B cell (primary cell): ENCODE data around the gene TSPO2.

Experiments
- EZH2 ChIP-seq: IDR thresholded peaks from 2 replicates; pipeline ENCODE4 v1.6.1; 2012; ENCODE audit warnings: borderline replicate concordance, low read depth, mild to moderate bottlenecking, moderate library complexity, low read length; ENCODE audit not compliant: insufficient read depth, poor library complexity, severe bottlenecking
- TF ChIP-seq, protein P1 (sequence below): fragments of 200-600 bp; IDR thresholded peaks from one replicate; pipeline ENCODE4 v1.8.0; 2022; ENCODE audit warnings: antibody characterized with exemption, mild to moderate bottlenecking

DNA sequence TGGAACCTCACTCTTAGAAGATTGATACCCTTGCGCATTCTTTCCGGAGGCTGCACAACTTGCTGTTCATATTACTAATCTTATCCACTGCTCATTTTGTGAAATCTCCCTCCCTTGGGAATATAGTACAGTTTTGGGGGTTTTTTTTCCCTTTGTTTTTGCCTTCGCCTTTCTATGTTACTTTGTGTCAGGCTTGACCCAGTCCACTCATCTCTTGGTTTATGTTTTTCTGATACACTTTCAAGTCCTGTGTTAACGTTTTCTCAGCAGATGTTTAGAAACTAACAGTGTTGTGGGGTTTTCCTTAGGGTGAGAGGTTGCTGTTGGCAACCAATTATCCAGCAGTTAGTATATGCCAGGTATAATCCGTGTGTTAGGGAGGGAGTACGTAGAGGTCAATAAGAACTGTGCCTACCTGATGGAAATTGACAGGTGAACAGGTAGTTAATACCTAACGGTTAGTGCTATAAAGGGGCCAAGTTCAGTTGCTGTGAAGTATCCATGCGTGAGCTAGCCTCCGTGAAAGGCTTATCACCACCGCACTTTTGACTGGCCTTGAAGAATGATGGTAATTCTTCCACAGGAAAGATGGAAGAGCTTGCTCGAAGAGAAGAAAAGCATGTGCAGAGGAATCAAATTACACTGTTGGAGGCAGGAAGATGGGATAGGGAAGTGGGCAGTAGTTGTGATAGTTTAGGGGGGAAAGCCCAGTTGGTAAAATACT is 31.9 kb downstream of the TSPO2 start:
- TF ChIP-seq, protein P1, sequence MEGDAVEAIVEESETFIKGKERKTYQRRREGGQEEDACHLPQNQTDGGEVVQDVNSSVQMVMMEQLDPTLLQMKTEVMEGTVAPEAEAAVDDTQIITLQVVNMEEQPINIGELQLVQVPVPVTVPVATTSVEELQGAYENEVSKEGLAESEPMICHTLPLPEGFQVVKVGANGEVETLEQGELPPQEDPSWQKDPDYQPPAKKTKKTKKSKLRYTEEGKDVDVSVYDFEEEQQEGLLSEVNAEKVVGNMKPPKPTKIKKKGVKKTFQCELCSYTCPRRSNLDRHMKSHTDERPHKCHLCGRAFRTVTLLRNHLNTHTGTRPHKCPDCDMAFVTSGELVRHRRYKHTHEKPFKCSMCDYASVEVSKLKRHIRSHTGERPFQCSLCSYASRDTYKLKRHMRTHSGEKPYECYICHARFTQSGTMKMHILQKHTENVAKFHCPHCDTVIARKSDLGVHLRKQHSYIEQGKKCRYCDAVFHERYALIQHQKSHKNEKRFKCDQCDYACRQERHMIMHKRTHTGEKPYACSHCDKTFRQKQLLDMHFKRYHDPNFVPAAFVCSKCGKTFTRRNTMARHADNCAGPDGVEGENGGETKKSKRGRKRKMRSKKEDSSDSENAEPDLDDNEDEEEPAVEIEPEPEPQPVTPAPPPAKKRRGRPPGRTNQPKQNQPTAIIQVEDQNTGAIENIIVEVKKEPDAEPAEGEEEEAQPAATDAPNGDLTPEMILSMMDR = no peak
- no peak for TF ChIP-seq EZH2
